OCI-LY7 (cell line): ENCODE results near the gene ANK3. TPM values are rescaled to one million over a fixed set of nuclear protein-coding genes. Genes with fewer than 3 reads are reported as not detected.

ENCODE experiments used
- BruUV-seq: library from RNA; stranded (reverse); fragments of 400-500 nt; replicated peaks from 2 replicates; lab custom pipeline; 2021; lab: Mats Ljungman, UMichigan
- CTCF ChIA-PET: fragments of 300-600 bp; sonication (Branson Sonifier 250); formaldehyde crosslinking; loops from one replicate; lab custom pipeline; 2022; ENCODE audit warnings: antibody characterized with exemption; ENCODE audit not compliant: unreplicated experiment; lab: Charles Lee
- POLR2A ChIA-PET: fragments of 300-600 bp; sonication (Branson Sonifier 250); formaldehyde crosslinking; loops from one replicate; lab custom pipeline; 2022; ENCODE audit warnings: antibody characterized with exemption; lab: Charles Lee
- DNase-seq: peaks from one replicate; pipeline ENCODE4 v3.0.0-alpha.2; 2015; ENCODE audit warnings: low spot score
- H2AFZ ChIP-seq: fragments of 200-600 bp; sonication (generic), shearing (Covaris generic); 2 replicates; pipeline ENCODE4 v1.6.1; 2014; ENCODE audit warnings: mild to moderate bottlenecking, antibody characterized with exemption, low read length, moderate library complexity
- H3K27ac ChIP-seq: fragments of 200-600 bp; sonication (generic); 2 replicates; pipeline ENCODE4 v1.5.1; 2014; ENCODE audit warnings: mixed run types, low read depth, mild to moderate bottlenecking, moderate library complexity, low read length, inconsistent platforms; ENCODE audit not compliant: poor library complexity, severe bottlenecking
- H3K36me3 ChIP-seq: fragments of 200-600 bp; sonication (generic); 2 replicates; pipeline ENCODE4 v1.6.1; 2014; ENCODE audit warnings: mild to moderate bottlenecking, antibody characterized with exemption, low read length, moderate library complexity, mixed read lengths; ENCODE audit not compliant: insufficient read depth
- H3K4me1 ChIP-seq: fragments of 200-600 bp; sonication (generic); 2 replicates; pipeline ENCODE4 v1.5.1; 2014; ENCODE audit warnings: mild to moderate bottlenecking, low read length; ENCODE audit not compliant: insufficient read depth, poor library complexity, severe bottlenecking
- H3K4me2 ChIP-seq: fragments of 200-600 bp; sonication (generic); 2 replicates; pipeline ENCODE4 v1.6.1; 2014; ENCODE audit warnings: mild to moderate bottlenecking, low read length
- H3K4me3 ChIP-seq: fragments of 200-600 bp; sonication (generic); 2 replicates; pipeline ENCODE4 v1.5.1; 2014; ENCODE audit warnings: mild to moderate bottlenecking, low read depth, low read length; ENCODE audit not compliant: poor library complexity, severe bottlenecking
- H3K79me2 ChIP-seq: fragments of 200-600 bp; sonication (generic); 2 replicates; pipeline ENCODE4 v1.6.1; 2016; ENCODE audit warnings: low read depth, mild to moderate bottlenecking, low read length, moderate library complexity, mixed read lengths; ENCODE audit not compliant: insufficient read depth
- H3K9me2 ChIP-seq: fragments of 200-600 bp; sonication (generic); 2 replicates; pipeline ENCODE4 v1.6.1; 2016; ENCODE audit warnings: mild to moderate bottlenecking, low read length, mixed read lengths; ENCODE audit not compliant: insufficient read depth
- H3K9me3 ChIP-seq: fragments of 200-600 bp; sonication (generic); 2 replicates; pipeline ENCODE4 v1.6.1; 2014; ENCODE audit warnings: mild to moderate bottlenecking, mixed run types, low read length, mixed read lengths
- H4K20me1 ChIP-seq: fragments of 200-600 bp; sonication (generic); 2 replicates; pipeline ENCODE4 v1.6.1; 2014; ENCODE audit warnings: mild to moderate bottlenecking, antibody characterized with exemption, low read length, moderate library complexity, mixed read lengths; ENCODE audit not compliant: insufficient read depth
- CTCF ChIP-seq: fragments of 200-600 bp; sonication (generic); conservative IDR thresholded peaks from 2 replicates; pipeline ENCODE4 v1.5.1; 2014; ENCODE audit warnings: mild to moderate bottlenecking, antibody characterized with exemption, low read length, moderate library complexity, mixed read lengths
- EZH2phosphoT487 ChIP-seq: fragments of 200-600 bp; sonication (generic); IDR thresholded peaks from 2 replicates; pipeline ENCODE4 v1.6.1; 2018; ENCODE audit warnings: low read depth, borderline replicate concordance, mild to moderate bottlenecking, mixed run types, antibody characterized with exemption, low read length, moderate library complexity, mixed read lengths
- intact Hi-C: fragments of 100-400 bp; cut with micrococcal nuclease; formaldehyde crosslinking; loops from one replicate; pipeline ENCODE4 v1.10.0; 2022; ENCODE audit not compliant: unreplicated experiment
- total RNA-seq, 2 experiments: library from RNA; depleted of rRNA in 1 of 2; stranded (reverse); fragments of >200 nt in 1 of 2; shearing (Covaris generic) in 1 of 2; gene quantifications; 2 replicates each; pipeline ENCODE4 v1.2.3, GENCODE V29; 2014 to 2022

The ANK3 gene
- total RNA-seq, 2 experiments from 2014 or later, result 0.13 to 0.49 TPM

- no TSS peak for BruUV-seq
- no peak overlapping the region for H2AFZ ChIP-seq
These were observed 7.1 kb upstream of the ANK3 start for GRCh38 chr10:60396766-60397165.

GRCh38 chr10:60395711-60396110, 6.0 kb upstream of the ANK3 start:
- BruUV-seq, result no TSS peak
- intact Hi-C loops, result no loop called here
- no peaks in the 10 kb centered on the region for H4K20me1 ChIP-seq
- POLR2A ChIA-PET, result no interaction called here
- no peak overlapping the region for H3K4me2 ChIP-seq
- no peak overlapping the region for H3K27ac ChIP-seq
- no peaks in the 10 kb centered on the region for H3K9me3 ChIP-seq
- H3K36me3 ChIP-seq, result no peaks in the 10 kb centered on the region
- no peak for DNase-seq
- no peaks in the 10 kb centered on the region for H3K79me2 ChIP-seq
- no peak for TF ChIP-seq EZH2phosphoT487
- TF ChIP-seq CTCF, result no peak
- H3K4me3 ChIP-seq, result no peak overlapping the region
- H3K4me1 ChIP-seq, result no peaks in the 10 kb centered on the region
- CTCF ChIA-PET, result interaction anchor here (0.6 kb wide), 1 partner anchor 89 kb away, joined by 3 read pairs; no protein-coding TSS in a partner anchor
- no peak overlapping the region for H2AFZ ChIP-seq
- H3K9me2 ChIP-seq, result no peaks in the 10 kb centered on the region

More at GRCh38 chr10:60396766-60397165, 7.1 kb upstream of the ANK3 start:
- Histone ChIP-seq H3K4me1 (no peaks in the 10 kb centered on the region), H3K9me3 (no peaks in the 10 kb centered on the region), H3K4me2 (no peak overlapping the region), H4K20me1 (no peaks in the 10 kb centered on the region), H3K79me2 (no peaks in the 10 kb centered on the region), H3K4me3 (no peak overlapping the region), H3K27ac (no peak overlapping the region), H3K36me3 (no peaks in the 10 kb centered on the region), H3K9me2 (no peaks in the 10 kb centered on the region)
- no peak for DNase-seq
- ChIA-PET POLR2A (interaction anchor here (0.7 kb wide), 1 partner anchor 144 kb away, joined by 3 read pairs; no protein-coding TSS in a partner anchor), CTCF (no interaction called here)
- intact Hi-C loops, result no loop called here
- TF ChIP-seq CTCF (no peak), EZH2phosphoT487 (no peak)

GRCh38 chr10:60394446-60394845, 4.8 kb upstream of the ANK3 start:
- Histone ChIP-seq H4K20me1 (no peaks in the 10 kb centered on the region), H3K4me2 (no peak overlapping the region), H3K9me3 (no peaks in the 10 kb centered on the region), H3K27ac (no peak overlapping the region), H3K4me3 (no peak overlapping the region), H3K4me1 (no peaks in the 10 kb centered on the region), H3K9me2 (no peaks in the 10 kb centered on the region), H2AFZ (no peak overlapping the region), H3K36me3 (no peaks in the 10 kb centered on the region), H3K79me2 (no peaks in the 10 kb centered on the region)
- TF ChIP-seq EZH2phosphoT487 (no peak), CTCF (no peak)
- BruUV-seq, result no TSS peak
- ChIA-PET CTCF (no interaction called here), POLR2A (no interaction called here)
- intact Hi-C loops, result no loop called here
- no peak for DNase-seq
